HG03135 (cell line): ENCODE results near the gene TIAM1.

Experiments used
- ATAC-seq: cut with Tn5 transposase; IDR thresholded peaks from one replicate; pipeline ENCODE4 v1.9.1; 2021; ENCODE audit warnings: mild to moderate bottlenecking, moderate library complexity; ENCODE audit not compliant: unreplicated experiment

Gene TIAM1

GRCh38 chr21:31290765-31291164, 53.3 kb downstream of the TIAM1 start:
- ATAC-seq: no peak

GRCh38 chr21:31289702-31290101, 54.4 kb downstream of the TIAM1 start:
- no peak for ATAC-seq

GRCh38 chr21:31288191-31288590, 55.9 kb downstream of the TIAM1 start:
- ATAC-seq: no peak

GRCh38 chr21:31287201-31287600, 56.9 kb downstream of the TIAM1 start:
- ATAC-seq: no peak

GRCh38 chr21:31286621-31287020, 57.4 kb downstream of the TIAM1 start:
- ATAC-seq: no peak

GRCh38 chr21:31284797-31285397, 59.2 kb downstream of the TIAM1 start:
- no peak for ATAC-seq

GRCh38 chr21:31283025-31283424, 61.0 kb downstream of the TIAM1 start:
- no peak for ATAC-seq

GRCh38 chr21:31282095-31282709, 61.9 kb downstream of the TIAM1 start:
- ATAC-seq: no peak

- ATAC-seq: no peak
Measured at GRCh38 chr21:31281561-31281960, 62.5 kb downstream of the TIAM1 start.

GRCh38 chr21:31279986-31280385, 64.1 kb downstream of the TIAM1 start:
- ATAC-seq: no peak

- ATAC-seq: no peak
Measured at GRCh38 chr21:31279214-31279613, 64.8 kb downstream of the TIAM1 start.

GRCh38 chr21:31278511-31279130, 65.4 kb downstream of the TIAM1 start:
- ATAC-seq: no peak

- ATAC-seq: no peak
Measured at GRCh38 chr21:31276663-31277062, 67.4 kb downstream of the TIAM1 start.

- no peak for ATAC-seq
Measured at GRCh38 chr21:31275901-31276300, 68.2 kb downstream of the TIAM1 start.

- no peak for ATAC-seq
Measured at GRCh38 chr21:31273278-31273677, 70.8 kb downstream of the TIAM1 start.

- ATAC-seq: no peak
Measured at GRCh38 chr21:31268090-31268489, 76.0 kb downstream of the TIAM1 start.

- ATAC-seq: no peak
Measured at GRCh38 chr21:31267644-31268043, 76.4 kb downstream of the TIAM1 start.

GRCh38 chr21:31266241-31266640, 77.8 kb downstream of the TIAM1 start:
- no peak for ATAC-seq

- no peak for ATAC-seq
Measured at GRCh38 chr21:31265366-31266013, 78.6 kb downstream of the TIAM1 start.

GRCh38 chr21:31264574-31264973, 79.5 kb downstream of the TIAM1 start:
- no peak for ATAC-seq

GRCh38 chr21:31262728-31263127, 81.3 kb downstream of the TIAM1 start:
- no peak for ATAC-seq

GRCh38 chr21:31261759-31262158, 82.3 kb downstream of the TIAM1 start:
- no peak for ATAC-seq
